ENCODE measurements around the gene ITGA1. TPM values are rescaled to one million over a fixed set of nuclear protein-coding genes. Genes with fewer than 3 reads are reported as not detected.
A peak's percentile ranks its signal among the peaks of the same experiment; 100 is the strongest.

Gene ITGA1
- total RNA-seq, 4 donors from 2014 or later: 228 to 302 (median 235) TPM

GRCh38 chr5:52789378-52789777 lies 1.7 kb downstream of the ITGA1 start:
- DNase-seq (ENCODE audit: extremely low spot score): no peak
- 28% methylated on average over 1 of the region's 1 CpG for WGBS
- Histone ChIP-seq H3K4me1 (peaks cover 17 to 50% (median 44%) of the 10 kb centered on the region in 4 donors), H3K4me3 (peak overlapping the region; percentile 69 to 85 (median 74)), H3K9me3 (no peaks in the 10 kb centered on the region), H3K36me3 (no peaks in the 10 kb centered on the region), H3K27me3 (no peaks in the 10 kb centered on the region), H3K27ac (replicated peaks in 1 of 4) (peak overlapping the region; percentile 92 to 96 (median 94))
- TF ChIP-seq, protein P1, sequence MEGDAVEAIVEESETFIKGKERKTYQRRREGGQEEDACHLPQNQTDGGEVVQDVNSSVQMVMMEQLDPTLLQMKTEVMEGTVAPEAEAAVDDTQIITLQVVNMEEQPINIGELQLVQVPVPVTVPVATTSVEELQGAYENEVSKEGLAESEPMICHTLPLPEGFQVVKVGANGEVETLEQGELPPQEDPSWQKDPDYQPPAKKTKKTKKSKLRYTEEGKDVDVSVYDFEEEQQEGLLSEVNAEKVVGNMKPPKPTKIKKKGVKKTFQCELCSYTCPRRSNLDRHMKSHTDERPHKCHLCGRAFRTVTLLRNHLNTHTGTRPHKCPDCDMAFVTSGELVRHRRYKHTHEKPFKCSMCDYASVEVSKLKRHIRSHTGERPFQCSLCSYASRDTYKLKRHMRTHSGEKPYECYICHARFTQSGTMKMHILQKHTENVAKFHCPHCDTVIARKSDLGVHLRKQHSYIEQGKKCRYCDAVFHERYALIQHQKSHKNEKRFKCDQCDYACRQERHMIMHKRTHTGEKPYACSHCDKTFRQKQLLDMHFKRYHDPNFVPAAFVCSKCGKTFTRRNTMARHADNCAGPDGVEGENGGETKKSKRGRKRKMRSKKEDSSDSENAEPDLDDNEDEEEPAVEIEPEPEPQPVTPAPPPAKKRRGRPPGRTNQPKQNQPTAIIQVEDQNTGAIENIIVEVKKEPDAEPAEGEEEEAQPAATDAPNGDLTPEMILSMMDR (IDR thresholded peaks at IDR 0.05): no peak
- TF ChIP-seq EP300 (IDR thresholded peaks at IDR 0.05): no peak
- TF ChIP-seq POLR2AphosphoS5 (IDR thresholded peaks at IDR 0.05): no peak
- no peak for TF ChIP-seq POLR2A (IDR thresholded peaks at IDR 0.05; ENCODE audit: low read depth)
- intact Hi-C loops (cut with DNase I): no loop called here

DNA sequence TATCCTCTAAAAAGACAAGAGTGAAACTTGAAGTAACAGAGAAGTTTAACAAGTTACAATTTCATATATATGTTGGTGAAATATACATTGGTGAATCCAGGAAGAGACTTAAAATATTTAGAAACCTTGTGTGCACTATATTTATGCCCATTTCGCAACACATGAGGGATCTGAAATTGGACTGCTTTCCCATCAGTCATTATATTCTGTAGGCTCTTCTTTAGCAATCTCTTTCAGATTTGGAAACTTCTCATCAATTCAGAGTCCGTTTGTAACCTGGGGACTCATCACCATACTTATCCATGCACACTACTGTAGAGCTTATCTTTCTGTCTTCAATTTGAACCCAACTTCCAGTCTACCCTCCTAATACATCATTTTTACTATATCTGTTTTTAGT lies 2.1 kb downstream of the ITGA1 start:
- peak overlapping the region; percentile 92 to 96 (median 94) for H3K27ac ChIP-seq (replicated peaks in 1 of 4)
- intact Hi-C loops (cut with DNase I): loop anchor here (10.0 kb wide), 2 partner anchors 55 to 105 kb away; no protein-coding TSS in a partner anchor
- 36% methylated on average over 2 of the region's 2 CpGs for WGBS

DNA sequence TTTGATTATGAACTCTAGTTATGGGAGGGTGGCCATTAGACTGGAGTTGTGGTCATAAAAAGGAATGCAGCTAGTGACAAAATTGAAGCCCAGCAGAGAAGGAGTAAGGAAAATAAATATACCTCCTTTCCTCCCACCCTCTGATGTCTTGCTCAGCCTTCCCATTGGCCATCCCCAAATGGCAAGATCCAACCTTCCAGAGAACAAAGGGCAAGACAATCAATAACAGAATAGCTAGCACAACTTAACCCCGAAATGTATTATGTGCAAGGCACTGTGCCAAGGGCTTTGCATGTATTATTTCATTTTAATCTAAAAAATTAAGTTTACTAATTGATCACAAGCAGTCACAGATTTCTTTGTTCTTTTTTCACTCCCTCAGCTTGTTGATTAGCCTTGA lies 3.6 kb downstream of the ITGA1 start:
- intact Hi-C loops (cut with DNase I): loop anchor here (10.0 kb wide), 2 partner anchors 53 to 103 kb away; no protein-coding TSS in a partner anchor
- WGBS: 69% methylated on average over 1 of the region's 1 CpG
- DNase-seq (ENCODE audit: extremely low spot score): no peak
- Histone ChIP-seq H3K27ac (replicated peaks in 1 of 4) (peak overlapping the region; percentile 92 to 96 (median 94)), H3K4me1 (peaks cover 19 to 67% (median 56%) of the 10 kb centered on the region in 4 donors), H3K9me3 (no peaks in the 10 kb centered on the region), H3K4me3 (peak overlapping the region; percentile 69 to 85 (median 74)), H3K27me3 (no peaks in the 10 kb centered on the region), H3K36me3 (no peaks in the 10 kb centered on the region)
- TF ChIP-seq POLR2A (IDR thresholded peaks at IDR 0.05; ENCODE audit: low read depth): no peak
- TF ChIP-seq EP300 (IDR thresholded peaks at IDR 0.05): no peak

More for the DNA sequence above, 2.1 kb downstream of the ITGA1 start:
- Histone ChIP-seq H3K36me3 (no peaks in the 10 kb centered on the region), H3K9me3 (no peaks in the 10 kb centered on the region), H3K4me3 (peak overlapping the region; percentile 69 to 85 (median 74)), H3K4me1 (peaks cover 19 to 55% (median 47%) of the 10 kb centered on the region in 4 donors), H3K27me3 (no peaks in the 10 kb centered on the region)
- no peak for DNase-seq (ENCODE audit: extremely low spot score)
- TF ChIP-seq EP300 (IDR thresholded peaks at IDR 0.05) (no peak), POLR2A (IDR thresholded peaks at IDR 0.05; ENCODE audit: low read depth) (no peak), POLR2AphosphoS5 (IDR thresholded peaks at IDR 0.05) (no peak)
- TF ChIP-seq, protein P1 (IDR thresholded peaks at IDR 0.05): no peak

- intact Hi-C loops (cut with DNase I): loop anchor here (10.0 kb wide), 2 partner anchors 50 to 100 kb away; no protein-coding TSS in a partner anchor
- peak overlapping the region; percentile 91 to 94 (median 93) for H3K27ac ChIP-seq (replicated peaks in 1 of 4)
- DNase-seq (ENCODE audit: extremely low spot score): no peak
- no peak for TF ChIP-seq EP300 (IDR thresholded peaks at IDR 0.05)
- 40% methylated on average over 1 of the region's 1 CpG for WGBS
- no peak overlapping the region for H3K4me3 ChIP-seq
- no peaks in the 10 kb centered on the region for H3K9me3 ChIP-seq
- H3K36me3 ChIP-seq: no peaks in the 10 kb centered on the region
- peaks cover 41 to 92% (median 75%) of the 10 kb centered on the region in 4 donors for H3K4me1 ChIP-seq
- H3K27me3 ChIP-seq: no peaks in the 10 kb centered on the region
These were observed 6.8 kb downstream of the ITGA1 start for GRCh38 chr5:52794519-52794918.

- peaks cover 42 to 97% (median 81%) of the 10 kb centered on the region in 4 donors for H3K4me1 ChIP-seq
- no peaks in the 10 kb centered on the region for H3K36me3 ChIP-seq
- H3K27me3 ChIP-seq: no peaks in the 10 kb centered on the region
- peak overlapping the region; percentile 91 to 94 (median 93) for H3K27ac ChIP-seq (replicated peaks in 1 of 4)
- no peak overlapping the region for H3K4me3 ChIP-seq
- no peak for TF ChIP-seq EP300 (IDR thresholded peaks at IDR 0.05)
- no peak for TF ChIP-seq POLR2AphosphoS5 (IDR thresholded peaks at IDR 0.05)
- TF ChIP-seq POLR2A (IDR thresholded peaks at IDR 0.05; ENCODE audit: low read depth): no peak
- TF ChIP-seq, protein P1 (IDR thresholded peaks at IDR 0.05): no peak
- H3K9me3 ChIP-seq: no peaks in the 10 kb centered on the region
- no peak for DNase-seq (ENCODE audit: extremely low spot score)
- intact Hi-C loops (cut with DNase I): loop anchor here (10.0 kb wide), 2 partner anchors 49 to 99 kb away; no protein-coding TSS in a partner anchor
These were observed 8.3 kb downstream of the ITGA1 start for GRCh38 chr5:52796031-52796430.
